Heart right ventricle (tissue), 16 donors: Measurements from ENCODE around the gene TRAIP. TPM values are rescaled to one million over a fixed set of nuclear protein-coding genes. Genes with fewer than 3 reads are reported as not detected.

Experiments
- ATAC-seq, 8 donors: fragments of 200-7000 bp; cut with Tn5 transposase; one replicate each; pipeline ENCODE4 v1.9.1; 2020; ENCODE audit warnings: mild to moderate bottlenecking in 8 of 8, moderate library complexity in 8 of 8, moderate number of reproducible peaks in 1 of 8
- DNase-seq, 2 donors: peaks; one replicate each; pipeline ENCODE4 v3.0.0-alpha.2; 2020
- H3K27ac ChIP-seq, 10 donors: fragments of 200-600 bp; sonication (generic) in 2 of 10; one replicate each; pipeline versions ENCODE4 v1.5.0 to v1.8.0; 2020 to 2022; ENCODE audit warnings: mild to moderate bottlenecking in 3 of 10
- H3K27me3 ChIP-seq, 7 donors: fragments of 200-600 bp; one replicate each; pipeline ENCODE4 v1.8.0; 2021 to 2022; ENCODE audit warnings: mild to moderate bottlenecking in 2 of 7
- H3K36me3 ChIP-seq, 9 donors: fragments of 200-600 bp; sonication (generic) in 1 of 9; one replicate each; pipeline versions ENCODE4 v1.5.0 to v1.8.0; 2020 to 2022; ENCODE audit warnings: mild to moderate bottlenecking in 2 of 9
- H3K4me1 ChIP-seq, 9 donors: fragments of 200-600 bp; sonication (generic) in 1 of 9; one replicate each; pipeline versions ENCODE4 v1.5.0 to v1.8.0; 2020 to 2022; ENCODE audit warnings: mild to moderate bottlenecking in 4 of 9
- H3K4me3 ChIP-seq, 10 donors: fragments of 200-600 bp; sonication (generic) in 2 of 10; one replicate each; pipeline versions ENCODE4 v1.5.0 to v1.8.0; 2020 to 2022; ENCODE audit warnings: mild to moderate bottlenecking in 7 of 10, moderate library complexity in 2 of 10
- H3K9me3 ChIP-seq, 11 donors: fragments of 200-600 bp in 10 of 11; sonication (generic) in 2 of 11; one replicate each; pipeline versions ENCODE4 v1.5.0 to v1.8.0; 2013 to 2022; ENCODE audit warnings: mild to moderate bottlenecking in 2 of 11, control low read depth in 1 of 11, moderate library complexity in 1 of 11
- CTCF ChIP-seq, 9 donors: fragments of 200-600 bp; sonication (generic) in 2 of 9; IDR thresholded peaks; one replicate each; pipeline versions ENCODE4 v1.5.0 to v1.8.0; 2021 to 2022; ENCODE audit warnings: antibody characterized with exemption in 9 of 9, mild to moderate bottlenecking in 5 of 9, moderate library complexity in 1 of 9
- WGBS, 2 donors: extraction: QIAGEN DNeasy Blood & Tissue Kit; methylation state at CpG; one replicate each; pipeline ENCODE4 v1.1.7; 2013; ENCODE audit warnings: inconsistent platforms in 1 of 2; 5-methylcytosine and 5-hydroxymethylcytosine counted together
- intact Hi-C, 10 donors: fragments of 100-400 bp; cut with DNase I; formaldehyde crosslinking; loops; one replicate each; pipeline versions ENCODE4 v1.11.1 to v1.14.2; 2022
- polyA plus RNA-seq, 2 donors: library from polyadenylated mRNA; stranded (reverse); fragments of 200-250 nt; gene quantifications; one replicate each; pipeline ENCODE4 v1.2.3, GENCODE V29; 2013
- total RNA-seq, 10 donors: library from RNA; stranded (reverse); fragmentation: NEBNext Ultra II Directional in 3 of 10; extraction: Animal tissue kit (Norgen Biotek cat#: 25700) in 3 of 10; gene quantifications; one replicate each; pipeline versions ENCODE4 v1.2.1 to v1.2.4, GENCODE V29; 2021 to 2023
- donor health status: Arrhythmogenic right ventricular cardiomyopathy.
- donor health status: ischemic (EF 13 %, LVEDD 7.1; RV severe dilation, severe dysfunction).
- donor health status: healthy with polysubstance abuse.
- donor health status: DM: no; HTN: yes; CAD: no.
- donor health status: DM: no; HTN: no; CAD: no.
- donor health status: ischemic (EF 25% LVEDD 6.9; RV normal size, moderate dysfunction).
- donor health status: ischemic (EF 25% LVEDD 5.7; RV mildly dilated, moderate dysfunction).
- donor health status: healthy.
- donor health status: DM: yes; HTN: yes; CAD: no.
- donor health status: Ischemic cardiomyopathy.
- donor health status: ischemic (EF 35%, LVEDD 5.7; RV mildly dilated, moderate dysfunction).
- donor health status: nonischemic (EF 11% LVEDD 7.7; RV severe dilation, severe dysfunction).
- donor health status: DM: yes; HTN: yes; CAD: no.
- donor health status: PGD.
- donor health status: ischemic (EF 29% LVEDD 5.4; RV normal size, mild dysfunction).
- donor health status: nonischemic (EF 23%, LVEDD 6.1; RV moderate dilation, normal function).

Gene TRAIP
- total and polyA plus RNA-seq, 12 donors, result 0.20 to 2.4 (median 1.4) TPM

GRCh38 chr3:49845694-49846093, 10.7 kb downstream of the TRAIP start:
- Histone ChIP-seq H3K4me3 (no peak overlapping the region), H3K4me1 (peaks cover 0 to 19% (median 9%) of the 10 kb centered on the region in 9 donors), H3K9me3 (no peaks in the 10 kb centered on the region), H3K27me3 (no peaks in the 10 kb centered on the region), H3K27ac (no peak overlapping the region), H3K36me3 (peaks cover 0 to 18% (median 0%) of the 10 kb centered on the region in 9 donors)
- WGBS, 2 donors, result 77 to 85% methylated on average over 3 of the region's 3 CpGs
- DNase-seq (no peak), ATAC-seq (no peak)
- no peak for TF ChIP-seq CTCF (IDR thresholded peaks at IDR 0.05)
- intact Hi-C loops, result loop anchor here in 4 of 10 donors (10.0 kb wide), 2 partner anchors 59 to 141 kb away; partner anchors contain the start of gene MST1R (in 3 of the 4)

- 86 to 92% methylated on average over 5 of the region's 5 CpGs for WGBS, 2 donors
- Histone ChIP-seq H3K27ac (no peak overlapping the region), H3K27me3 (no peaks in the 10 kb centered on the region), H3K4me3 (no peak overlapping the region), H3K4me1 (peaks cover 5 to 29% (median 19%) of the 10 kb centered on the region in 9 donors), H3K9me3 (no peaks in the 10 kb centered on the region), H3K36me3 (peaks cover 0 to 18% (median 0%) of the 10 kb centered on the region in 9 donors)
- ATAC-seq (no peak), DNase-seq (no peak)
- intact Hi-C loops, result loop anchor here in 8 of 10 donors (5.0 to 10.0 kb wide), 6 partner anchors 42 to 142 kb away; partner anchors contain the start of genes MST1R (in 4 of the 8) and INKA1 (in 1 of the 8)
- TF ChIP-seq CTCF (IDR thresholded peaks at IDR 0.05), result no peak
Measured at GRCh38 chr3:49844464-49845183, 11.7 kb downstream of the TRAIP start.

GRCh38 chr3:49842843-49843517, 13.4 kb downstream of the TRAIP start:
- WGBS, 2 donors, result 96% methylated on average over 3 of the region's 3 CpGs
- DNase-seq (no peak), ATAC-seq (no peak)
- Histone ChIP-seq H3K27ac (no peak overlapping the region), H3K36me3 (peaks cover 0 to 18% (median 0%) of the 10 kb centered on the region in 9 donors), H3K9me3 (no peaks in the 10 kb centered on the region), H3K4me3 (no peak overlapping the region), H3K27me3 (no peaks in the 10 kb centered on the region), H3K4me1 (peaks cover 12 to 43% (median 28%) of the 10 kb centered on the region in 9 donors)
- intact Hi-C loops, result loop anchor here in 8 of 10 donors (5.0 to 10.0 kb wide), 6 partner anchors 41 to 141 kb away; partner anchors contain the start of genes MST1R (in 4 of the 8) and INKA1 (in 1 of the 8)
- TF ChIP-seq CTCF (IDR thresholded peaks at IDR 0.05), result no peak

- Histone ChIP-seq H3K36me3 (peaks cover 0 to 12% (median 0%) of the 10 kb centered on the region in 9 donors), H3K27ac (peak overlapping the region in 2 of 10 donors; percentile 9 to 70), H3K9me3 (no peaks in the 10 kb centered on the region), H3K27me3 (no peaks in the 10 kb centered on the region), H3K4me3 (no peak overlapping the region), H3K4me1 (peaks cover 12 to 43% (median 28%) of the 10 kb centered on the region in 9 donors)
- 90 to 92% methylated on average over 7 of the region's 7 CpGs for WGBS, 2 donors
- intact Hi-C loops, result loop anchor here (1.0 to 10.0 kb wide), 8 partner anchors 40 to 140 kb away; partner anchors contain the start of genes MST1R (in 4 of the 10) and INKA1 (in 1 of the 10)
- DNase-seq (no peak), ATAC-seq (no peak)
- TF ChIP-seq CTCF (IDR thresholded peaks at IDR 0.05), result no peak
Measured at GRCh38 chr3:49841806-49842205, 14.6 kb downstream of the TRAIP start.
